Sigmoid colon (tissue), 3 donors: Measurements from ENCODE around the gene PGLYRP1.

Experiments
- POLR2A ChIP-seq, 2 donors: fragments of 450-650 bp; IDR thresholded peaks; one replicate each; pipeline ENCODE4 v1.6.1; 2016; ENCODE audit warnings: antibody characterized with exemption in 2 of 2, mild to moderate bottlenecking in 2 of 2, moderate library complexity in 2 of 2
- TF ChIP-seq, protein P1 (sequence below), 4 experiments: fragments of 450-650 bp in 3 of 4; fragments of 200-600 bp in 1 of 4; IDR thresholded peaks; one replicate each; pipeline ENCODE4 v1.5.1; 2016 to 2019; ENCODE audit warnings: antibody characterized with exemption in 4 of 4, mild to moderate bottlenecking in 3 of 4, moderate library complexity in 2 of 4

DNA sequence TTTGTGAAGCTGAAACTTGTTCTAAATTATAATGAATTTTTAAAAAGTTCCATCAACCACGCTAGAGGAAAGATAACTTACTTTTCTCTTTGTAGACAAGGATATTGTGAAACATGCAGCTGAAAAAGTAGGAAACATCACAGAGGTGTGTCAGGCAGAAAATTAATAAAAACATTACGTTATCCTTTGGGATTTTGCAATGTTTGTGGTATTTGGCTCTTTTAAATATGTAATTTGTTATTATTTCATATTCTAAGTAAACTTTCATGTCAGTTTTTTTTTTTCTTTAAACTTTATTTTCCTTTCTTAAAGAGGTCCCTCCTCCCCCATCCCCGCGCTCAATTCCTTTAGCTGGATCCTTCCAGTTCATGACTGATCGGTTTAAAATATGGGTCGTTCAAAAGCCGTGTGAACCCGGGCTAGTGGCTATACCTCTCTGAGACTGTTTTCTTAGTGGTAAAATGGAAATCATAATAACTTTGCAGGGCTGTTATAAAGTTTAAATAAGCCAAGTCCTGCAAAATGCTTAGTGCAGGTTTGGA is 28.3 kb downstream of the PGLYRP1 start:
- TF ChIP-seq, protein P1, sequence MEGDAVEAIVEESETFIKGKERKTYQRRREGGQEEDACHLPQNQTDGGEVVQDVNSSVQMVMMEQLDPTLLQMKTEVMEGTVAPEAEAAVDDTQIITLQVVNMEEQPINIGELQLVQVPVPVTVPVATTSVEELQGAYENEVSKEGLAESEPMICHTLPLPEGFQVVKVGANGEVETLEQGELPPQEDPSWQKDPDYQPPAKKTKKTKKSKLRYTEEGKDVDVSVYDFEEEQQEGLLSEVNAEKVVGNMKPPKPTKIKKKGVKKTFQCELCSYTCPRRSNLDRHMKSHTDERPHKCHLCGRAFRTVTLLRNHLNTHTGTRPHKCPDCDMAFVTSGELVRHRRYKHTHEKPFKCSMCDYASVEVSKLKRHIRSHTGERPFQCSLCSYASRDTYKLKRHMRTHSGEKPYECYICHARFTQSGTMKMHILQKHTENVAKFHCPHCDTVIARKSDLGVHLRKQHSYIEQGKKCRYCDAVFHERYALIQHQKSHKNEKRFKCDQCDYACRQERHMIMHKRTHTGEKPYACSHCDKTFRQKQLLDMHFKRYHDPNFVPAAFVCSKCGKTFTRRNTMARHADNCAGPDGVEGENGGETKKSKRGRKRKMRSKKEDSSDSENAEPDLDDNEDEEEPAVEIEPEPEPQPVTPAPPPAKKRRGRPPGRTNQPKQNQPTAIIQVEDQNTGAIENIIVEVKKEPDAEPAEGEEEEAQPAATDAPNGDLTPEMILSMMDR (IDR thresholded peaks at IDR 0.05), result no peak
- TF ChIP-seq POLR2A (IDR thresholded peaks at IDR 0.05), result no peak
